GM12872 (cell line): Measurements from ENCODE around the gene TBL1X.

Experiments used
- TF ChIP-seq, protein P1 (sequence below): IDR thresholded peaks from 3 replicates; pipeline ENCODE4 v1.5.1; 2011; ENCODE audit warnings: low read depth, mild to moderate bottlenecking, low read length, moderate library complexity; ENCODE audit not compliant: insufficient read depth

Gene TBL1X

DNA sequence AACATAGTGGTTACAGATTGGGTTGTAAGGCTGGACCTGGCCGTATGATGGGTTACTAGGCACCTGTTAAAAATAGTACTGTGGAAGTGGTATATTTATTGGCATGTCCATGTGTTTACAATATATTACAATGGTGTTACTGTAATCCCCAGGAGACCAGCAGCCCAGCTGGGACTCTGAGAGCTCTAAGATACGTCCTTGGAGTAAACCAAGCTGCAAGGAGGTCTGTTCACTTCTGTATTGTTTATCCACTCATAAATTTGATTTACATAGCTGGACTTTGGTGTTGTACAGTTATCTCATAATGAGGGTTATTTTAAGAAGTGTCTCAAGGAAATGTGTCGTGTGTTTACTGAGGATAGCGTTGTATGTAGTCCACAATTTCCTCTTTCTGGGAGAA, 93.8 kb downstream of the TBL1X start:
- TF ChIP-seq, protein P1, sequence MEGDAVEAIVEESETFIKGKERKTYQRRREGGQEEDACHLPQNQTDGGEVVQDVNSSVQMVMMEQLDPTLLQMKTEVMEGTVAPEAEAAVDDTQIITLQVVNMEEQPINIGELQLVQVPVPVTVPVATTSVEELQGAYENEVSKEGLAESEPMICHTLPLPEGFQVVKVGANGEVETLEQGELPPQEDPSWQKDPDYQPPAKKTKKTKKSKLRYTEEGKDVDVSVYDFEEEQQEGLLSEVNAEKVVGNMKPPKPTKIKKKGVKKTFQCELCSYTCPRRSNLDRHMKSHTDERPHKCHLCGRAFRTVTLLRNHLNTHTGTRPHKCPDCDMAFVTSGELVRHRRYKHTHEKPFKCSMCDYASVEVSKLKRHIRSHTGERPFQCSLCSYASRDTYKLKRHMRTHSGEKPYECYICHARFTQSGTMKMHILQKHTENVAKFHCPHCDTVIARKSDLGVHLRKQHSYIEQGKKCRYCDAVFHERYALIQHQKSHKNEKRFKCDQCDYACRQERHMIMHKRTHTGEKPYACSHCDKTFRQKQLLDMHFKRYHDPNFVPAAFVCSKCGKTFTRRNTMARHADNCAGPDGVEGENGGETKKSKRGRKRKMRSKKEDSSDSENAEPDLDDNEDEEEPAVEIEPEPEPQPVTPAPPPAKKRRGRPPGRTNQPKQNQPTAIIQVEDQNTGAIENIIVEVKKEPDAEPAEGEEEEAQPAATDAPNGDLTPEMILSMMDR: no peak

DNA sequence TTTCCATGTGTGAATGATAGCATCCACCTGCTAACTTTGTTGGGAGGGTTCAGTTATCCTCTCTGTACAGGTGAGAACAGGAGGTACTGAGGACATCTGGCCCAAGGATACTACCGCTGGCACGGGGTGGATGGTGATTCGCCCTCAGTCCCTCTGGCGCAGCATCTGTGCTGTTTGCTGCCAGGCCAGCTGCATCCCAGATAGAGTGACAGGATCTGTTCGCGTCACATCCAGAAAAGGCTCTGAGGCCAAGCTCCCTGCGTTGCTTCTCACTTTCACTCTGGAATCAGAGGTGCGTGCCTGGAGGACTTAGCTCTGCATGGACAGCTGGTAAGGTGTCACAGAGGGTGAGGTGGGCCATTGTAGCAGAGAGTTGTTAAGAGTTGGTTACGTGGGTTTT, 95.4 kb downstream of the TBL1X start:
- TF ChIP-seq, protein P1: no peak

DNA sequence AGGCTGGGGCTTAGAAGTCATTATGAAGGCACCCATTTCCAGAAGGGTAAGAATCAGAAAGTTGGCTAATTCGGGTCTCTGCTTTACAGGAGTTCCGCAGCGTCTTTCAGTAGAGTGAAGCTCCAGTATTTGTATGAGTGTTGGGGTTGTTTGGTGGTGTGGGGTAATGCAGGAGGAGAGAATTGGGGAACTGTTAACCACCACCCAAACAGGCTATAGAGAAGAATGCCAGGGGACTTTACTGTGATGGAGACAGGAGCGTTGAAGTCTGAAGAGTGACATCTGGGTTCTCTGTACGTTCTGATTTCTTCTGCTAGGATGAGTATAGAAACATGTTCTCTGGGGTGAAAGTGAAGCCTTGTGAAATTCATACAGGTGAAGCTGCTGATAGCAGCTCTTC, 96.3 kb downstream of the TBL1X start:
- TF ChIP-seq, protein P1: no peak

DNA sequence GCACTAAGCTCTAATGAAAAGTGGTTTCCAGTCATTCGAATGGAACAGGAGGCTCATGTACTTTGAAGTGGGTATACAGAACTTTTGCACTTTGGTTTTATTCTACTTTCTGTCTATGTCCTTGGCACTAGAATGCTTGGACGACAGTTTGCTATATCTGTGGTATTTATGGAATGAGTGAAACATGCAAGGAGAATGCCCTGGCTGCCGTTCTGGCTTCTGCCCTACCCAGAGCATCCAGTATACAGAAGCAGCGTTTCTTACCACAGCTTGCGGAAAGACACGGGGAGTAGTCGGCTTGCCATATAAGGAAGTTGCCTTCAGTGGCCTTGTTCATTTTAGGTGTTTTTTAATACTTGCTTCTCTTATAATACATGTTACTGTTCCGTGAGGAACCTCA, 98.0 kb downstream of the TBL1X start:
- TF ChIP-seq, protein P1: no peak

DNA sequence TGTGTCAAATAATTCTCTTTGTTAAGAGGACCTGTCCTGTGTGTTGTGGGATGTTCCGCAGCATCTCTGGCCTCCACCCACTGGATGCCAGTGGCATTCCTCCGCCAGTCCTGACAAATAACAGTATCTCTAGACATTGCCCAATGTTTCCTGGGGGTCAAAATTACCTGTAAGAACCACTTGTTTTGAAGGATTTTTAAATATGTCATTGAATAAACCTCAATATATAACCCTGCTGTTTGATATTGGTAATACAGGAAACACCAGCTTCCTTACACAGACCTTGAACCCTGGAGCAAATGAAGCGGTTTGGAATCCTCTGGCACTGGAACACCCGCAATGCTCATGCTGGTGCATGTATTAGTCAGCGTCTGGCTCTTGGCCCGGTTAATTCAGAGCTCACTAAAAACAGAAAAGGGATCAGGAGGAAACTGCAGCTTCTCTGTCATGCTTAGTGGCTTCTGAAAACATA, 101.3 kb downstream of the TBL1X start:
- TF ChIP-seq, protein P1: no peak

DNA sequence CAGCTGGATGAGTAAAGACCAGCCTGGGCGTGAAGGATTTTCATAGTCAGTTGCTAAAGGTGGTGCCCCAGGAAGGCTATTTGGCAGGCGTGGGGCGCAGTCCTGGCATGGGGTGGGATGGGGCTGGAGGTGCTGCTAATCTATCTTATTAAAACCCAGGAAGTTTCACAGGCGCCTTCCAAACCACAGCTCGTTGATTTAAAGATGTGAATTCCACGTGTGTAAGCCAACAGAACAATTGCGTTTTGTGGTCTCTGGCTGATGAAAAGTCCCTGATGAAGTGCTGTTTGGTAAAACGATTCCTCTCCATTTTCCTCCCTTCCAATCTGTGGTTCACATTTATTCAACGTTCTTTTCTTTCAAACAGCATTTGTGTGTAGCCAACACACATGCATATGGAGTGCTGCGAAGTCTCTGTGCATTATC, 105.0 kb downstream of the TBL1X start:
- TF ChIP-seq, protein P1: no peak

DNA sequence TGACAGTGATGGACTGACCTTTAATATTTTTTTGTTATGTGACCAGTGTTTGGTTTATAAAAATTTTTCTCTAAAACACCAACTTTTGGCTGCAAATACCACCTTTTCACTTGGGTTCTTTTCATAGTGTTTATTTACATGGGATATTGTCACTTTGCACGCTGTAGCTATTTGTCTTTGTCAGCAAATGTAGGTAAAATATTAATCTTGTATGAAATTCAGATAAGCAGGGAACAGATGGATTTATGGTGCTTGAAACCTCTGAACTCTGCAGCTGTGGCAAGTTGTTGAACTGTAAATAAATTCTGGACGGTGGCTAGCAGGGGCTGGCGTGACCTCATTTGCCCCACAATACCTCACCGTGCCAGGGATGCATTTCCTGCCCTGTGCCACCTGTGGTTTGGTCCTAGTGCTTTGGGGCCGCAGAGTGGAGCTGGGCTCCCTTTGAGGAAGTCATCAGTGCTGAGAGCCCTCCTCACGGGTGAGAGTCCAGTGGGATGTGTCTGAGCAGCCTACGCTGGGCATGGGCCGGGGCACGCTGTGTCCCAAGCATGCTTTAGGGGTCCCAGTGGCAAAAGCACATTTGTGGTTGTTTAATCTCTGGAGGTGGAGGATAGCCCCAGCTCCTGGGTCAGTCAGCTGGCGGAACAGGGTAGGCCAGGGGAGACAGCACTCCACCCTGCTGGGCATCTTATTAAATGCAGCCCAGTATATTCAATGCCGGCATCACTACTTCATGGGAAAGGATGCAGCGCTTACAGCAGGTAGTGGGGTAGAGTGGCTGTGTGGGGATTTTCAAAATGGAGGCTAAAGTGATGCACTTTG, 108.6 kb downstream of the TBL1X start:
- TF ChIP-seq, protein P1: no peak
